ENCODE measurements around the gene NTHL1.

The NTHL1 gene

DNA sequence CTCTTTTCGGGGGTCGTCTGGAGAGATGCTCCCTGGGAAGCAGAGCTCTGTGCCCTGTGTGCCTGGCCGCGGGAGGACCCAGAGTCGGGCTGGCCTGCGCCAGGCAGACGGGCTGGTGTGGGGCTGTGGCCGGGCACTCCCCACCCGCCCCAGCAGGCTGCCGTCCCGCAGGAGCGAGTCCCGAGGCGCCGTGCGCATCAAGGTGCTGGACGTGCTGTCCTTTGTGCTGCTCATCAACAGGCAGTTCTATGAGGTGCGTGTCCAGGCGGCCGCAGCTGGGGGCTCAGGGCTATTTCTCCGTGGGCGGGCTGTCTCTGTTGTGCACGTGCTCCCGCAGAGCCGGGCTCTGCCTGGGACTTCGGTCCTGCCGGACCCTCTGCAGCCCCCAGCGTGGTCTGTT is 15.2 kb upstream of the NTHL1 start:
- H3K27me3 ChIP-seq (ENCODE audit: control insufficient read depth, insufficient read depth, low read length), result no peaks in the 10 kb centered on the region
- H3K36me3 ChIP-seq (ENCODE audit: control insufficient read depth, insufficient read depth, low read length), result no peaks in the 10 kb centered on the region
- H3K9ac ChIP-seq, result no peak overlapping the region
- H3K79me2 ChIP-seq, result no peaks in the 10 kb centered on the region
- H2AFZ ChIP-seq, result no peak overlapping the region
- no peak overlapping the region for H3K27ac ChIP-seq
- H3K4me1 ChIP-seq, result no peaks in the 10 kb centered on the region
- no peak overlapping the region for H3K4me2 ChIP-seq (ENCODE audit: low read length)
- H3K4me3 ChIP-seq (ENCODE audit: low read depth, low read length), result no peak overlapping the region
- H3K9me3 ChIP-seq (ENCODE audit: control insufficient read depth, low read length), result no peaks in the 10 kb centered on the region
- TF ChIP-seq, protein P1, sequence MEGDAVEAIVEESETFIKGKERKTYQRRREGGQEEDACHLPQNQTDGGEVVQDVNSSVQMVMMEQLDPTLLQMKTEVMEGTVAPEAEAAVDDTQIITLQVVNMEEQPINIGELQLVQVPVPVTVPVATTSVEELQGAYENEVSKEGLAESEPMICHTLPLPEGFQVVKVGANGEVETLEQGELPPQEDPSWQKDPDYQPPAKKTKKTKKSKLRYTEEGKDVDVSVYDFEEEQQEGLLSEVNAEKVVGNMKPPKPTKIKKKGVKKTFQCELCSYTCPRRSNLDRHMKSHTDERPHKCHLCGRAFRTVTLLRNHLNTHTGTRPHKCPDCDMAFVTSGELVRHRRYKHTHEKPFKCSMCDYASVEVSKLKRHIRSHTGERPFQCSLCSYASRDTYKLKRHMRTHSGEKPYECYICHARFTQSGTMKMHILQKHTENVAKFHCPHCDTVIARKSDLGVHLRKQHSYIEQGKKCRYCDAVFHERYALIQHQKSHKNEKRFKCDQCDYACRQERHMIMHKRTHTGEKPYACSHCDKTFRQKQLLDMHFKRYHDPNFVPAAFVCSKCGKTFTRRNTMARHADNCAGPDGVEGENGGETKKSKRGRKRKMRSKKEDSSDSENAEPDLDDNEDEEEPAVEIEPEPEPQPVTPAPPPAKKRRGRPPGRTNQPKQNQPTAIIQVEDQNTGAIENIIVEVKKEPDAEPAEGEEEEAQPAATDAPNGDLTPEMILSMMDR (IDR thresholded peaks at IDR 0.05), result no peak

DNA sequence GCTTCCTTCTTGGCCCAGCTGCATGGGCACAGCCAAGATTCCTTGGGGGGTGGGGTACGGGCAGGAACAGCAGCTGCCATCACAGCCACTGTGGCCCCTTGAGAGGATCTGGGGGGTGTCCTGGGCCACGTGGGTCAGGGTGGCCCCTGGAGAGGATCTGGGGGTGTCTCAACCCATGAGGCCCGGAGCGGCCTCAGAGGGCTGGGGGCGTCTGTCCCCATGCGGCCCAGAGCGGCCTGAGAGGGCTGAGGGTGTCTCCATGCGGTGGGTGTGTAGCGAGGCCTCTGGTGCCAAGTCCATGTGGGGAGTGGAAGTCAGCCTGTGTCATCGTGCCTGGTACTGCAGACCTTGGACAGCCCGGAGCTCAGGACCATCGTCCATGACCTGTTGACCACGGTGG is 13.9 kb upstream of the NTHL1 start:
- Histone ChIP-seq H3K9me3 (ENCODE audit: control insufficient read depth, low read length) (no peaks in the 10 kb centered on the region), H3K4me1 (no peaks in the 10 kb centered on the region), H3K4me2 (ENCODE audit: low read length) (no peak overlapping the region), H3K36me3 (ENCODE audit: control insufficient read depth, insufficient read depth, low read length) (no peaks in the 10 kb centered on the region), H2AFZ (no peak overlapping the region), H3K9ac (no peak overlapping the region), H3K27me3 (ENCODE audit: control insufficient read depth, insufficient read depth, low read length) (no peaks in the 10 kb centered on the region), H3K79me2 (no peaks in the 10 kb centered on the region), H3K4me3 (ENCODE audit: low read depth, low read length) (no peak overlapping the region), H3K27ac (no peak overlapping the region)
- TF ChIP-seq, protein P1 (IDR thresholded peaks at IDR 0.05), result no peak

DNA sequence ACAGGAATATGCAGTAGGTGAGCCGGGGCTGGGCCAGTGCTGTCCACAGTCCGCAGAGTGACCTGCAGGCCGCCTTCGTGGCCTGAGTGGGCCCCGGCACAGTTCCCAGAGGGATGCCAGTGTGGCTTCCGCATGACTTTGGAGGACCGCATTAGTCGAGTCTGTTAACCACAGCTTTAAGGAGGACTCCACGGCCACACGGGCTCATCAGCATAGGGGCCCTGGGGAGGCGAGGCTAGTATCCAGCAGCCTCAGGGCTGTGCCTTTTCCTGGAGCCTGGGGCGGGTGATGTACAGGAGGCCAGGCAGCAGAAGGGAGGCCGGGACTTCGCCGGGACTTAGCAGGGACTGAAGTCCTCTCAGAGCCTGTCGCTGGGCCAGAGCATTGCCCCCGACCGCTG is 13.4 kb upstream of the NTHL1 start:
- H2AFZ ChIP-seq, result no peak overlapping the region
- no peak overlapping the region for H3K4me2 ChIP-seq (ENCODE audit: low read length)
- H3K79me2 ChIP-seq, result no peaks in the 10 kb centered on the region
- no peaks in the 10 kb centered on the region for H3K4me1 ChIP-seq
- H3K9me3 ChIP-seq (ENCODE audit: control insufficient read depth, low read length), result no peaks in the 10 kb centered on the region
- TF ChIP-seq, protein P1 (IDR thresholded peaks at IDR 0.05), result no peak
- H3K27me3 ChIP-seq (ENCODE audit: control insufficient read depth, insufficient read depth, low read length), result no peaks in the 10 kb centered on the region
- no peak overlapping the region for H3K9ac ChIP-seq
- H3K27ac ChIP-seq, result no peak overlapping the region
- no peak overlapping the region for H3K4me3 ChIP-seq (ENCODE audit: low read depth, low read length)
- no peaks in the 10 kb centered on the region for H3K36me3 ChIP-seq (ENCODE audit: control insufficient read depth, insufficient read depth, low read length)

DNA sequence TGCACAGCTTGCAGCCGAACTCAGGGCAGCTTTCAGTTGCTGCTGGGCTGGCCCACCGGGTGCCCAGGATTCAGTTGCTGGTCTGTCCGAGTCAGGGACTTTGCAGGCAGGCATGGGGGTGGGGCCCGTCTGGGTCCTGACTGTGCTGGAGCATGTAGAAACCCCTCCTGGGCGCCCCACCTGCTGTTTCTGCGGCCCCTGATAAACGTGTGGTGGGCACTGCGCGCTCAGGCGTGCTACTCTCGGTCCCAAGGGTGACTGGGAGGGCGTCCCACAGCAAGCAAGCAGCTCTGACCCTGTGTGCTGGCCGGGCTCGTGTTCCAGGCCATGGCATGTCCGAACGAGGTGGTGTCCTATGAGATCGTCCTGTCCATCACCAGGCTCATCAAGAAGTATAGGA is 12.7 kb upstream of the NTHL1 start:
- no peak overlapping the region for H3K9ac ChIP-seq
- H3K9me3 ChIP-seq (ENCODE audit: control insufficient read depth, low read length), result no peaks in the 10 kb centered on the region
- no peak overlapping the region for H3K4me2 ChIP-seq (ENCODE audit: low read length)
- no peaks in the 10 kb centered on the region for H3K79me2 ChIP-seq
- TF ChIP-seq, protein P1 (IDR thresholded peaks at IDR 0.05), result no peak
- no peaks in the 10 kb centered on the region for H3K27me3 ChIP-seq (ENCODE audit: control insufficient read depth, insufficient read depth, low read length)
- no peaks in the 10 kb centered on the region for H3K4me1 ChIP-seq
- H3K27ac ChIP-seq, result no peak overlapping the region
- H2AFZ ChIP-seq, result no peak overlapping the region
- no peaks in the 10 kb centered on the region for H3K36me3 ChIP-seq (ENCODE audit: control insufficient read depth, insufficient read depth, low read length)
- H3K4me3 ChIP-seq (ENCODE audit: low read depth, low read length), result no peak overlapping the region

DNA sequence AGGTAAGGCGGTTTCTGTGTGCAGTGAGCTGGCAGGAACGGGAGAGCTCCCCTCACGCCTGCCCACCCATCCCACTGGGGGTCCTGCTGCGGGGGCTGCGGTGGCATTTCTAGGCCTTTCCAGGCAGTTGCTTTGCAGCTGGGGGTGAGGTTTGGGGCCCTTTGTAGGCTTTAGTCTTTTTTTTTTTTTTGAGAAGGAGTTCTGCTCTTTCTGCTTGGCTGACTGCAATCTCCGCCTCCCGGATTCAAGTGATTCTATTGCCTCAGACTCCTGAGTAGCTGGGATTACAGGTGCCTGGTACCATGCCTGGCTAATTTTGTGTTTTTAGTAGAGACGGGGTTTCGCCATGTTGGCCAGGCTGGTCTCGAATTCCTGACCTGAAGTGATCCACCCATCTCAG is 11.2 kb upstream of the NTHL1 start:
- H3K36me3 ChIP-seq (ENCODE audit: control insufficient read depth, insufficient read depth, low read length), result no peaks in the 10 kb centered on the region
- H3K27me3 ChIP-seq (ENCODE audit: control insufficient read depth, insufficient read depth, low read length), result no peaks in the 10 kb centered on the region
- H3K4me1 ChIP-seq, result no peaks in the 10 kb centered on the region
- H3K27ac ChIP-seq, result no peak overlapping the region
- H3K79me2 ChIP-seq, result no peaks in the 10 kb centered on the region
- no peak overlapping the region for H3K4me2 ChIP-seq (ENCODE audit: low read length)
- H3K9ac ChIP-seq, result no peak overlapping the region
- no peak overlapping the region for H3K4me3 ChIP-seq (ENCODE audit: low read depth, low read length)
- TF ChIP-seq, protein P1 (IDR thresholded peaks at IDR 0.05), result no peak
- H3K9me3 ChIP-seq (ENCODE audit: control insufficient read depth, low read length), result no peaks in the 10 kb centered on the region
- no peak overlapping the region for H2AFZ ChIP-seq

All from parathyroid adenoma (tissue), 2 donors.